ENCODE measurements around the gene OSBPL5. TPM values are rescaled to one million over a fixed set of nuclear protein-coding genes. Genes with fewer than 3 reads are reported as not detected.

The OSBPL5 gene
- polyA plus RNA-seq, 2 of the 4 experiments (the other 2 are of a cell fraction): 1.6 to 4.6 TPM

- ATAC-seq: peak in 1 of 2 experiments; percentile 39; a peak in 1 of 6 replicates
- WGBS (ENCODE audit: missing lambda C conversion rate): 87% methylated on average over 3 of the region's 8 CpGs
- H3K4me3 ChIP-seq: no peak overlapping the region
- ChIA-PET CTCF (interaction anchor here (1.8 to 9.9 kb wide), 4 partner anchors 10 to 38 kb away, joined by 5 to 87 read pairs (median 8); no protein-coding TSS in a partner anchor), POLR2A (no interaction called here)
- DNase-seq (ENCODE audit: low read depth in 1 of 2, low spot score in 1 of 2): no peak
- H3K27ac ChIP-seq: no peak overlapping the region
- no peaks in the 10 kb centered on the region for H3K9me3 ChIP-seq
- no peak for TF ChIP-seq GATA3 (IDR thresholded peaks at IDR 0.05; ENCODE audit: borderline replicate concordance)
- TF ChIP-seq ESRRA (IDR thresholded peaks at IDR 0.05; ENCODE audit: borderline replicate concordance, low read length): no peak
- no peak for TF ChIP-seq ZC3H11A (IDR thresholded peaks at IDR 0.05)
- TF ChIP-seq CTCF (IDR thresholded peaks at IDR 0.05): no peak
- no peak for TF ChIP-seq MAZ (IDR thresholded peaks at IDR 0.05; ENCODE audit: borderline replicate concordance, low read depth, low read length)
- no peak for TF ChIP-seq HMGXB4 (CRISPR knock-in tag; IDR thresholded peaks at IDR 0.05; ENCODE audit: borderline replicate concordance)
- no peak for TF ChIP-seq RAD21 (conservative IDR thresholded peaks at IDR 0.05 in 1 of 2, IDR thresholded peaks at IDR 0.05 in 1 of 2)
- no peak for TF ChIP-seq JUN (IDR thresholded peaks at IDR 0.05)
- TF ChIP-seq EHMT2 (IDR thresholded peaks at IDR 0.05; ENCODE audit: low read depth): no peak
- TF ChIP-seq TP53 (CRISPR knock-in tag; IDR thresholded peaks at IDR 0.05): no peak
- H3K4me2 ChIP-seq: no peak overlapping the region
- FAIRE-seq: no peak
- no peaks in the 10 kb centered on the region for H3K4me1 ChIP-seq
Observed at GRCh38 chr11:3074912-3075589, 90.1 kb downstream of the OSBPL5 start.

GRCh38 chr11:3073029-3073435, 92.1 kb downstream of the OSBPL5 start:
- no peak for ATAC-seq
- no peak for FAIRE-seq
- DNase-seq (ENCODE audit: low read depth in 1 of 2, low spot score in 1 of 2): no peak
- no peak overlapping the region for H3K4me3 ChIP-seq
- no peak overlapping the region for H3K27ac ChIP-seq
- WGBS (ENCODE audit: missing lambda C conversion rate): 88% methylated on average over 3 of the region's 3 CpGs
- TF ChIP-seq BCL3 (IDR thresholded peaks at IDR 0.05) (no peak), POLR2A (IDR thresholded peaks at IDR 0.05; ENCODE audit: low read length) (no peak), ELK1 (IDR thresholded peaks at IDR 0.05; ENCODE audit: low read depth, low read length) (no peak), HMGXB4 (CRISPR knock-in tag; IDR thresholded peaks at IDR 0.05; ENCODE audit: borderline replicate concordance) (no peak), HOXB5 (CRISPR knock-in tag; IDR thresholded peaks at IDR 0.05) (no peak), FOSL2 (IDR thresholded peaks at IDR 0.05) (no peak), FOSL2 (CRISPR knock-in tag; IDR thresholded peaks at IDR 0.05) (no peak), REST (IDR thresholded peaks at IDR 0.05) (no peak), PHF8 (IDR thresholded peaks at IDR 0.05; ENCODE audit: borderline replicate concordance, low read depth) (no peak), FOSB (CRISPR knock-in tag; IDR thresholded peaks at IDR 0.05) (no peak)
- no peak overlapping the region for H3K4me2 ChIP-seq
- ChIA-PET POLR2A (no interaction called here), CTCF (interaction anchor here (1.0 to 2.6 kb wide), 2 partner anchors 18 to 38 kb away, joined by 3 to 15 read pairs; no protein-coding TSS in a partner anchor)
- no peaks in the 10 kb centered on the region for H3K9me3 ChIP-seq
- H3K4me1 ChIP-seq: no peaks in the 10 kb centered on the region
